Limb (tissue), 2 donors: ENCODE data around the gene SLC19A1.

Experiments used
- DNase-seq, 2 donors: peaks; one replicate each; pipeline ENCODE4 v3.0.0-alpha.2; 2016; ENCODE audit errors: extremely low spot score in 2 of 2

The SLC19A1 gene

DNA sequence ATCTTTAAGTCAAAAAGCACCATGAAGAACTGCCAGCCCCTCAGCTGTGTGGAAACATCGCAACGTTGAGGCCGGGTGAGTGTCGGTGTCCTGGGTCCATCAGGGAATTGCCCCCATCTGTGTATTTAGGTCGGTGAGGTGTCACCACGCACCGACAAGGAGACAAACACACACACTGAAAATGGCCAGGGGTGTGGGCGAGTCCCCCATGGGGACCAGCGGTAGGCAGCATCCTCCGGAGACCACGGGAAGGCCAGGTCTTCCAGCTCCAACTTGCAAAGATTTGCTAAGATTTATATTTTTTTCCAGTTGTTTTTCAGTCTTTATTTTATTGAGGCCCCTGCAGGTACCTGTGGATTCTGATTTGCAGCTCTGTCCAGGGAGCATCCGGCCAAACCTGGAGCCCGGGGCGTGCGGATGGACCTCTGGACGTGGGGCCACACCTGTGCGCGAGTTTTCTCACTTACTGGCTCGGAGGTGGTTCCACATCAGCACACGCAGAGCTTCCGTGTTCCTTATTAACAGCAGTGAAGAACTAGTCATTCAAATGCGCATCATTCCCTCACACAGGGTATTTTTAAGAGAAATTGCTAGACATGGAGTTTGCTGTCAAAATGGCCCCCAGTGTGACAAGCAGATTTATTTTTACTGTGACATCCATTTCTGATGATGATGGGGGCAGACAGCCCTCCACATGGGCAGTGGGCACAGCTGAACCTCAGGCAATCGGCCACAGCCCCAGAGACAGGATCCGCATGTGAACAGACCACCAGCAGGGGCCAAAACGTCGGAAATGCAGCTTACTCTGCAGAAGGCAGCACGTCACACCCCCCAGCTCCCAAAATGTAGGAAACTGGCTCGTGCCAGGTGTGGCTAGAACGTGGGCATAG lies 17.2 kb upstream of the SLC19A1 start:
- DNase-seq, result peak in 1 of 2 donors; percentile 16

DNA sequence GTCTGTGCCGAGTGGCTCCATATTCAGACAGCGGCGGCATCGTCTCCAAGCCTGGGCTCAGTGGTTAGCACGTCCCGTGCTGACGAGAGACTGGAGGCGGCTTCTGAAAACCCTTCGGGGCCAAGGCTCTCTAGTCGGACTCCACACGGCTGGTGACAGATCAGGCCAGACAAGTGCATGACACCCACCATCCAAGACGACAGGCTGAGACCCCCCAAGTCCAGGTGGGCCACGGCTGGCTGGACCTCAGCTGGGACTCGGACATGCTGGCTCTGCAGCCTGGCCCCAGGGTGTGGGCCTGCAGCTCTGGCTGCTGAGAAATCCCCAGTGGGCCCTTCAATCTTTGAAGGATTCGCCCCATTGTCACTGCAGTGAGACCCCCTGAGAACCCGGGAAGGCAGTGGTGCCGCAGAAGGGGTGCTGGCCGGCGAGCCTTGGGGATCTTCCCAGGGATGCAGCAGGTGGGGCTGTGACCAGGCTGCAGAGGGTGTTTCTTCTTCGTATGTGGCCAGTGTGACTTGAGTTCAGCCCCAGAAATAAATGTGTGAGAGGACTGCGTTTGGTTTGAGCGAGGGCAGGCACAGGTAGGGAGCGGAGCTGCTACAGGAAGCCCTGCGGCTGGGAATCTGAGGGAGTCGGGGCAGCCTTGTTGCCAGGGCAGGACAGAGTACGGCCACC lies 15.9 kb upstream of the SLC19A1 start:
- DNase-seq, result peak in 1 of 2 donors; percentile 22

DNA sequence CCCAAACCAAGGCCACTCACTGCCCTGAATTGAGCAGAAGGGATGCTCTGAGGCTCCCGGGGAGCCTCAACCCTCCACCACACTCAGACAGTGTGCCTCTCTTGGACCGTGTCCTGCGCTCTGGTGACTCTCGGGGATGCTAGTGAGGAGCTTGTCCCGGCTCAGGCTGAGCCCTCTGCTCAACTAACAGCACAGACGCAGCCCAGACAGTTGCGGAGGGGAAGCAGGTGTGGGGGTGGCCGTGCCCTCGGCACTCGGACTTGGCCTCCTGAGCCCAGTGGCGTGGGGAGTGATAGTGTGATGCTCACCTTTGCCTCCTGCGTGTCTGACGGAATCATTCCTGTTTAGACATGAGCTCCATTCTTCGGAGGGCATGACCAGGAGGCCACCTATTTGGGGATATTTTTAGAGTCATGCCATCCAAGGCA lies 15.4 kb upstream of the SLC19A1 start:
- peak in 1 of 2 donors; percentile 26 for DNase-seq

DNA sequence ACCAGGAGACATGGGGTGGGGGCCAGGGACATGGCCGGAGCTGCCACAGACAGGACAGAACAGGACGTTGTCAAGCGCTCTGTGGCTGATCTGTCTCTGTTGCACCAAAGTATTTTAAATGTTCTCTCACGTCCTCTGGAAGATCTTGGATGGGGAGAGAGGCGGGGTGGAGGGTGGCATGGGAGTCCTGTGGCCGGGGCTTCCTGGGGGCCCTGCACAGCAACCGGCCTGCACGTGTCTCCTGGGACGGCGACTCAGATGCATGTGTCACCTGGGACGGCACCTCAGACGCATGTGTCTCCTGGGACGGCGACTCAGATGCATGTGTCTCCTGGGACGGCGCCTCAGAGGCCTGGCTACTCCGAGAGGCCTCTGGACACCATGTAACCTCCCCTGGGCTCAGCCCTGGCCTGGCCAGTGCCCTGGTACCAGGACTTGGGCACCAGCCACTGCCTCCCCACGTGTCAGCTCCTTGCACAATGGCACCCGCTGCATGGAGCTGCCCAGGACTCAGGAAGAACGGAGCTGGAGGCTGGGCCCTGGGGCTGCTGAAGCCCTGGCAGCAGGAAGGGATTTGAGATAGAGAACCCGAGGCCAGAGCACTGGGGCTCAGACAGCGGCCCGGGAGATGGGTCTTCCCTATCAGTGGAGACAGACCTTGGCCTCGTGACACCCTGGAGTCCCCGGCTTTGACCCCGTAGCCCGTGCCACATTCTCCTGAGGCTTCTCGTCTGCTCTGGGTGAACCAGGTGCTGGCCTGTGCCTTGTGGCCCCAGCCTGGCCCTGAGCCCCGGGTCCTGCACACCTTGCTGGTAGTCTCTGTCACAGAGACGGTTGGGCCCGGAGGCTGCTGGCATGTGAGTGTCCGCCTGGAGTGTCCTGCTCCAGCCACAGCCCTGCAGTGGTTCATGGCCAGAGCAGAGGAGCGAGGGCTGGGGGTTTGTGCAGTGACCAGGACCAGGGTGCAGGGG lies 14.7 kb upstream of the SLC19A1 start:
- peak in 1 of 2 donors; percentile 43 for DNase-seq

DNA sequence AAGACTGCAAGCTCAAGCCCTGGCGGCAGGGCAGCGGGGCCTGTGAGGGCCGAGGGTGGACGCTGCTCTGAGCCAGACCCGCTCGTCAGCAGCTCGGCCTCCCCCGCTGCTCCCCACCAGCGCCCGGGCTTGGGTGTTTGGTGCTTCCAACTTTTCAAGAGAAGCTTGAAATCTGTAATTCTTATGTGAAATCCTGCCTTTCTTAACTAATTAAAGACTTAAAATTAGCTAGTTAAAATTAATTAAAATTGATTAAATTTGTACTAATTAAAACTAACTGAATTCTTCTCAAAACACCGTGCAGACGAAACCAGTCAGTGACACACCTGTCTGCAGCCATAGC lies 14.0 kb upstream of the SLC19A1 start:
- DNase-seq, result no peak

DNA sequence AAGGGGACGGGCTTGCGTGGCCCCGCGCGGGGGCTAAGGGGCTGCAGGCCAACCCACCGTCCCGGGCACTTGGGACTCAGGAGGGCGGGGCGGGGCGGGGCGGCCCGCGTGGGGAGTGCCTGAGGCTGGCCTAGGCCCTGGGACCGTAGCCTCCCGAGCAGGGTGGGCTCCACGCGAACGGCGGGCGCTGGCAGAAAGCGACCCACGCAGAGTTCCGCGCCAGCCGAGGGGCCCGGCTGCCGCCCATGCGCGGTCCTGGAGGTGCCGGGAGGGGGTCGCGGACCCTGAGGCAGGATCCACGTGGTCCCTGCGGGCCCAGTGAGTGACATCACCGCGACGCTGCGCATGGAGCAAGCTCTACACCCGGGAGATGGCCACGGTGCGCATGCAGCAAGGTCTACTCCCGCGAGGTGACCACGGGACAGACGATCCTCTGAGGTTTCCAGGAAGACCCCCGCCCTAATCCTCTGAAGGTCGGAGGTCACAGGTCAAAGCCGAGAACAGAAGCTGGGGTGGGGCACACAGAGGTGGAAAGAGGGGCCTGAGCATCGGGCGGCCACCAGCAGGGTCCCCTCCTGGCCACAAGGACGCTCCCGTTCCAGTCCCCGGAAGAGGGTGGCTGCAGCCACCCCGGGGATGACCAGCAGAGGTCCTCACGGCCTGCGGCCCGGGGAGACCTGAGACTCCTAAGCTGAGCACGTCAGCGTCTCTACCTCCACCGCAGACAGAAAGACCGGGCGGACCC lies 13.5 kb upstream of the SLC19A1 start:
- DNase-seq, result peak; percentile 41 to 91

DNA sequence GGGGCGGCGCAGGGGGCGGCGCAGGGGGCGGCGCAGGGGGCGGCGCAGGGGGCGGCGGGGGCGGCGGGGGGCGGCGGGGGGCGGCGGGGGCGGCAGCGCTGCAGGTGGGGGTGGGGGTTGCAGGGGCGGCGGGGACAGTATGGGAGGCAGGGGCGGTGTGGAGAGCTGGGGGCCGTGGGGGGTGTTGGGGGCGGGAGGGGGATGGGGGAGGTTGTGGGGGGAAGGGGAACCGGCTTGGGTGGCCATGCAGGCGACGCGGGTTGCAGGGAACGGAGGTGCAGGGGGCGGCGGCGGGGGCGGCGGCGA lies 13.0 kb upstream of the SLC19A1 start:
- no peak for DNase-seq

DNA sequence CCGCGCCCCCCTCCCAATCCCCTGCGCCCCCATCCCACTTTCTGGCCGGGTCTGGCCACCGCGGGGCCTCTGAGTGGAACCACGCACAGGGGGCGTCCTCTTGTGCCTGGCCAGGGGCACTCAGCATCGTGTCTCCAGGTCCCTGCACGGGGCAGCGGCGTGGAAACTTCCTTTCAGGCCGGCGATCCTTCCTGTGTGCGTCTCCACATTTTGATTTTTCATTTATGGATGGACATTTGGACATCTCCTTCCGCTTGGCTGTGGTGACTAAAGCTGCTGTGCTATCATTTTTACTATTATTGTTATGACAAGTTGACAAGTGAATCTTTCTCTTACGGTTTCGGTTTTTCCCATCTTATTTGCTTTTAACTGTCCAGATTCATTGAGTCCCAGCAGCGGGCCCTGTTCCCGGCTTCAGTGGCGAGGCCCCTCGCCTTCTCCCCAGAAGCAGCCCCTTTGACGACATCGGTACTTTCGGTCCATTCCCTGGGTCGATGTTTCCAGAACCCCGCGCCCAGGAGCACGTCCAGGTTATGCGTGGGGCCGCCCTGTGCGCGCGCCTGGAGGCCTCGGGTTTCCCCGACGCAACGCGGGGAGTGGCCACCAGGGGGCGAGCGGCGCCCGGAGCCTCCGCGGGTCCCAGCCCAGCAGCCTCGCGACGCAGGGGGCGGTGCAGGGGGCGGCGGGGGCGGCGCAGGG lies 12.4 kb upstream of the SLC19A1 start:
- peak; percentile 67 to 95 for DNase-seq

DNA sequence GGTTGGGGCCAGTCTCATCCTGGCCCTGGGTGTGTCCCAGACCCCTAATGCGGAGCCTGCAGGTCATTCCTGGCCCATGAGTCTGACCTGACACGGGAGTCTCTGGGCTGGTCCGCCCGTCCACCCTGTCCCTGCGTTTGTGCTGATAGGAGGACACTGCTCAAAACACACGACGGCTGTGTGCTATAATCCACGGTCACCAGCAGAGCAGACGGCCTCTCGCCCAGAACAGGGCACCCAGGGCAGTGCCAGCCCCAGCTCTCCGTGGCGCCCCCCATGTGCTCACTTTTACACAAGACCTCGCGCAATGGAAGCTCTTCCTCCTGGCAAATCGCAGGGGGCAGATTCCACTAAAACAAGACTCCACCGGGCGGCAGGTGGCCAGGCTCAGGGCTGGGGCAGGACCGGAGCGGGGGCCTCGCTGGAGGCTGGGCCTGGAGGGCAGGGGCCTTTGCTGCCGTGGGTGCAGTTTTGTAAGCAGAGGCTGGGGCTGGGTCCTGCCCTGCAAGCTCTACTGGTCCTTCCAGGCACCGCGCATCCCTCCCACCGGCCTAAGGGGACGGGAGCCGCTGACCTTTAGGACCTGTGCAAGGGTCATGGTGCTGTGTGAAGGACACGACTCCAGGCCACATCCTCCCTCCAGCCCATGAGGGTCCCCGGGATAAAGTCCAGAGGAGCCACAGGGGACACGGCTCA lies 10.6 kb upstream of the SLC19A1 start:
- DNase-seq, result peak in 1 of 2 donors; percentile 35

DNA sequence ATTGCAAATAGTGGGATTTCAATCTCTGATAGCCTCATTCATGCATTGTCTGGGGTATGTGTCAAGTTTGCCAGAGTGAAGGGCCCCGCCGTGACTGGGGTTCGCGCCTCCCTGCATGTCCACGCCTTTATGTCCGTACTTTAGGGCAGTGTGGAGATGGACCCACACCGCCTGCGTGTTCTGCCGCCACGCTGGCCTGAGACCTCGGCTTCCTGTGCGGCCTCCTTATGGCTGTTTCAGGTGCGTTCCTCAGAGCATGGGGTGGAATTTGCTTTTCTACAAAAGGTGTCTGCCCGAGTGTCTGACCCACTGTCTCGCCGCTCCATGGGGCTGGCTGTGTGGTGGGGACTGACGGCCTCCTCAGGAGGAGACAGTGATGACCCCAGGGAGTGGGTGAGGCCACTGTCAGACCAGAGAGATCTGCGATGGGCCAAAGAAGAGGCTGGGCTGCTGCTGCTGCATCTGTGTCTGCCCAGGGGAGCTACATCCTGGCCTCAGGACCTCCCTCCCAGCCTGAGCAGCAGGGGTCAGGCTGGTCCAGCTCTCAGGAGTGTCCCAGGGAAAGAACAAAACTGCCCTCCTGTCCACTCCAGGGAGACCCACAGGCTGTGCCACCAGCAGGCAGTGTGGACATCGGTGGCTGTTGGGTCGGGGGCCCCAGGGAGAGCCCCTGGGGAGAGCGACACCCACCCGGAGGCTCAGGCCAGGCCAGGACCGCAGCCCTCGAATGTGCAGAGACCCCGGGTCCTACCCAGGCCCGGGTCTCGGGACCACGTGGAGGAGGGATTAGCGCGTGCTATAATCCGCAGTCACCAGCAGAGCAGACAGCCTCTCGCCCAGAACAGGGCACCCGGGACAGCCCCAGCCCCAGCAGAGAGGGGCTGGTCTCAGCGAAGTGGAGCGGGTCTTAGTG lies 9.8 kb upstream of the SLC19A1 start:
- peak in 1 of 2 donors; percentile 32 for DNase-seq

DNA sequence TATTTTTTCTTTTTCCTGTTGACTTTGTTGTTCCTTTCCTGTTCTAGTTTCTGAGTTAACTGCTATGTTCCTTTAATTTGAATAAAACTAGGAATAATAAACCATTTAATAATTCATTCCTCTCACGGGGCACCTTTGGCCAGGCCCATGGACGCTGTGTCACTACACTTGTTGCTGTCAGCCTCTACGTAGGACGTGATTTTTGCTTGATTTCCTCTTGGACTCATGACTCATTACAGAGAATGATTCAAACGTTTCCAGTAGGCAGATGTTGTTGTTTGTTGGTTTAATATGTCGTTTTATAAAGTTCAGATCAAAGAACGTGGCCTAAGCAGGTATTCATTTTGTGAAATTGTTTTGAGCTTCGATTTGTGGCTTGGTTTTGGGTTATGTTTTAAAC lies 9.1 kb upstream of the SLC19A1 start:
- peak in 1 of 2 donors; percentile 4 for DNase-seq

DNA sequence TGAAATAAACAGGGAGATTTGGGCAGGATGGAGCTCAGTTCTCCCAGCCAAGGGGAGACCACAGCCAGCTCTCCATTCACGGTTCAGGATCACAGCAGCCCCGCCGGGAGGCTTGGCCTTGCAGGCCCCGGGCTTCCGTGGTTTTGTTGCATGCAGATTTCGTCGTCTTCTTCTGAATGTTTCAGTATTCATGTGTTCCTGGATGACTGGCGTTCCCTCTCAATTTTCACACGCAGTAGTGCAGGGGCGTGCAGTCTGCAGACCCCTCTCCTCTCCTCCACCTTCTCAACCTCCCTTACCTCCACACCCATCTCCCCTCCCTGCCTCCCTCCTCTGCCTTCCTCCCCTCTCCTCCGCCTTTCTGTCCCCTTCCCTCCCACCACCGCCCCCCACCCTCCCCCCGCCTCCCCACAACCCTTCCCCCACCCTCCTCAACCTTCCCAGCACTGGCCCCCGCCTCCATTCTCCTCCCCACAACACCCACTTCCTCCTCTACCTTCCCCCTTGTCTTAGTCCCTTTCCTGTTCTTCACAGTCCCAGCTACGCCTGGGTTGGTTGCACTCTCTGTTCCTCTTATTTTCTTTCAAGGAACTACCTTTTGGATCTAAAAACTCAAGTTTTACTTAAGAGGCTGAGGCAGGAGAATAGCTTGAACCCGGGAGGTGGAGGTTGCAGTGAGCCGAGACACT lies 8.4 kb upstream of the SLC19A1 start:
- peak in 1 of 2 donors; percentile 44 for DNase-seq

DNA sequence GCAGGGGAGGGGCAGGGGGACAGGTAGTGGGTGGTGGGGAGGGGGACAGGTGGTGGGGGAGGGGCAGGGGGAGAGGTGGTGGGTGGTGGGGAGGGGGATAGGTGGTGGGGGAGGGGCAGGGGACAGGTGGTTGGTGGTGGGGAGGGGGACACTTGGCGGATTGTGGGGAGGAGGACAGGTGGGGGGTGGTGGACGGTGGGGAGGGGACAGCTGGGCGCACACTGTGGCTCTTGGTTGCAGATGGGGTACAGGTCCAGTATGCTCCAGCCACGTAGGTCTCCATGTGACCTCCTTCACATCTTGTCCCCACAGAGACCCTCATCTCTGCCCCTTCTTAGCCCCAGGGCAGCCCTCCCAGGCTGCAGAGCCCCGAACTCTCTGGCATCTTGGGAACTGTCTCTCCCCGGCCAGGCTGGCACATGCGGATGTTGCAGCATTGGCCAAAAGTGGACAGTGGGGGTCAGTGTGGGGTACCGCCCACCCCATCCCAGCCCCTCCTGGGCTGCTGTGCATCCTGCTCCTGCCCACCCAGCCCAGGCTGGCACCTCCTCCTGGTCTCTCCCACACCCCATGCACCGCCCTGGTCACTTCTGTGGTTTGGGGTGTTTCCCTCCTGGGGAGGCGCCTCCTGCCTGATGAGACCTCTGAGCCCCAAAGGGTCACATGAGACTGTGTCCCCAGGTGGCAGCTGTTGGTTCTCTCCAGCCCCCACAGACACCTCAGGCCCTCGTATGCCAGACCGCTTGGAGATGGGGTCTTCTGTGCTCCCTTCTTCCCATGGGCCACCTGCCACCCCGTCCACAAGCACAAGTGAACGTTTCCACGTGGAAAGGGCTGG lies 7.6 kb upstream of the SLC19A1 start:
- DNase-seq, result peak in 1 of 2 donors; percentile 32

DNA sequence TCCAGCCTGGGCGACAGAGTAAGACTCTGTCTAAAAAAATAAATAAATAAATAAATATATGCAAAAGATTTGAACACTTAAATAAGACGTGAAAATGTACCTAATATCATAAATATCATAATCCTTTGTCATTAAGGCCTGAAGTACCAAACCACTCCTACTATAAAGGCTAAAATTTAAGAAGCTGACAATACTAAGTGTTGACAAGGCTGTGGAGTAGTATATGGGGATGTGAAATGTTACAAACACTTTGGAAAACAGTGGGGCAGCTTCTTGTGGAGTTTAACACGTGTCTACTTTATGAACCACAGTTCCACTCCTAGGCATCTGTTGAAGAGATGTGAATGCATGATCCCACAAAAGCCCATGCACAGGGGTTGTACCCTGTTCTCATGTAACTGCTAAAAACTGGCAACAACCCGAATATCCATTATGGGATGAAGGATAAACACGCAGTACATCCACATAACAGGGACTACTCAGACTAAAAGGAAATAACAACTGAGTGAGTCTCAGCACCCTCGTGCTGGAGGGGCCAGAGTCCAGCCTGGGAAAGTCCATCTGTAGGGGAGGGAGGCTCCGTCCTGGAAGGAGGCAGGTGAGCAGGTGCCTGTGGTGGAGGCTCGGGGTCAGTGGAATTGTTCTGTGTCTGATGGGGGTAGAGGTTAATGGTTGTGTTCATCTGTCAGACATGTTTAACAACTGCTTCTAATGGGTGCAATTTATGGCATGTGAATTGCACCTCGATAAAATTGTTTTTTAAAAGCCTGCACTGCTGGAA lies 6.7 kb upstream of the SLC19A1 start:
- DNase-seq, result peak in 1 of 2 donors; percentile 21

DNA sequence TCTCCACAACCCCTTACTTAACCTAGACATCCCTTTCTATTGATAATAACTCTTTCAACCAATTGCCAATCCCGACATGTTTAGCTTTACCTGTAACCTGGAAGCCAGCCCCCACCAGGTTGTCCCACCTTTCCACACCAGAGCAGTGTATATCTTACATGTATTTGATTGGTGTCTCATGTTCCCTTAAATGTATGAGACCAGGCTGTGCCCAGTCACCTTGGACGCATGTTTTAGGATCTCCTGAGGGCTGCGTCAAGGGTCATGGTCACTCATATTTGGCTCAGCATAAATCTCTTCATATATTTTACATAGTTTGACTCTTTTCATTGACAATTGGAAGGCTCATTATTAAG lies 5.3 kb upstream of the SLC19A1 start:
- DNase-seq, result peak in 1 of 2 donors; percentile 5
